ENCODE results near the gene ABR.

ABR gene

DNA sequence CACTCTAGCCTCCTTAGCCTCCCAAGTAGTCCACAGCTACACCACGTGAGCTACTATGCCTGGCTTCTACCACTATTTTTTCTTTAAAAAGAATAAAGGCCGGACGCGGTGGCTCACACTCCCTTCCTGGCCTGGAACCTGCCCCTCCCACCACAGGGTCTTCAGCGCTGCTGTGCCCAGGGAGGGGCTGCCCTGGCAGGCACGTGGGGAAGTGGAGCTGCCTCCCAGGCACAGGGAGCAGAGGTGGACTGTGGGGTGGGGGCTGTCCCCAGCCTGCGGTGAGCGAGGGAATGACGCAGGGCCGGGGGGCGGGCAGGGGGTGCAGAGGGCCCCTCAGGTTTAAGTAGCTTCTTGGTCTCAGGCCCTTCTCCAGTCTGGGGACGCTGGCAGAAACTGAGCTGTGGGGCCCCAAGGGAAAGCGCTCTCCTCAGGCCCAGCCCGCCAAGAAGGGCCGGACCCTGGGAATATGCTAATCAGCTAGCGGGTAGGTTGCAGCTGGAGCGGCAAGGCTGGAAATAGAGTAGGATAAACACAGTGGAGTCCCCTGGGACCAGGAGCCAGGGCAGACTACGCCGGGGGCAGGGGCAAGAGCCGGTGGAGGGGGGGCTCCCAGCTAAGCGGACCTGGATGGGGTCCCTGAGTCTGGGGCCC is 136.1 kb downstream of the ABR start:
- DNase-seq = no peak

GRCh38 chr17:1042486-1042885 is 137.3 kb downstream of the ABR start:
- no peak for DNase-seq

- no peak for DNase-seq
Observed at GRCh38 chr17:1041746-1042145, 138.0 kb downstream of the ABR start.

DNA sequence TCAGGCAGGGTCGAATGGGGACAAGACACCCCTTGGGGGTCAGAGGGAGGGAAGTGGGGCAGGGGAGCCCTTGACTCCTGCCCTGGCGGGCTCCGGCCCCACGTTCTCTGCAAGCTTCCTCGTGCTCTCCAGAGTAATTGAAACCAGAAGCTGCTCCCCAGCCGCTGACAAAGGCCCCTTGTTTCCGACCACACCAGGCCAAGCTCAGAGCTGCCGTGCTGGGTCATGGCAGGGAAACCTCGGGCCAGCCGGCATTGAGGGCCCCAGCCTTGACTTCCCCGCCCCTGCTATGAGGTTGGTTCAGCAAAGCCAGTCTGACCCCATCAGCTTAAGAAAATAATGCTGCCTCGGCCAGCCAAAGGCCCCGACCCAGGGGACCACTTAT is 139.6 kb downstream of the ABR start:
- no peak for DNase-seq

- DNase-seq = no peak
Observed at GRCh38 chr17:1039511-1040215, 140.1 kb downstream of the ABR start.

GRCh38 chr17:1039123-1039507 is 140.7 kb downstream of the ABR start:
- DNase-seq = no peak

DNA sequence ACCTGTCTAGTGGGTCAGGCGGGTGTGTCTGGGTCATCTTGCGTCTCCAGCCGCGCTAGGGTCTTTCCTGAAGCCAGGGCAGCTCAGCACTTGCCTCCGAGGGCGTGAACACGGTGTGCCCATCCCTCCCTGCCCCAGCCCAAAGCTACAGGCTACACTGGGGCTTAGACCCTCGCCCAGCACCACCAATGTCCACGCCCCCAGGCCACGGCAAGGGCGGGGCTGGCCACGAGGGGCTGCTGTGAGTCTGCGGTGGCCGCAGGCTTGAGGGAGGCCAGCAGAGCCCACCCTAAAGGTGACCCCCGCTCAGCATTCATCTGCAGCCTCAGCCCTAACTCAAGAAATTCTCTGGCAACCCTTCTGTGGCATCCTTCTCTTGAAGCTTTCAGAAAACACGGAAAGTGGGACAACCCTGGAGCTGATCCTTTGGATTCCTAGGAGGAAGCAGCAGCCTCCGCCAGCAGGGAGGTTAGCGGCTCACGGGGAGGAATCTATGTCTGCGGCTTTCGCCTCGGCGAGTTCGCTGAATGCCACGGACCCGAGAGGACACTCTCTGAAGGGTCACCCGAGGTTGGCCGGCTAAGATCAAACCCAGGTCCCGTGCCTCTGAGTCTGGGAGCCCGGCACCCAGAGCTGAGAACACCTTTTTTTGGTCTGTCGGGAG is 141.2 kb downstream of the ABR start:
- no peak for DNase-seq

DNA sequence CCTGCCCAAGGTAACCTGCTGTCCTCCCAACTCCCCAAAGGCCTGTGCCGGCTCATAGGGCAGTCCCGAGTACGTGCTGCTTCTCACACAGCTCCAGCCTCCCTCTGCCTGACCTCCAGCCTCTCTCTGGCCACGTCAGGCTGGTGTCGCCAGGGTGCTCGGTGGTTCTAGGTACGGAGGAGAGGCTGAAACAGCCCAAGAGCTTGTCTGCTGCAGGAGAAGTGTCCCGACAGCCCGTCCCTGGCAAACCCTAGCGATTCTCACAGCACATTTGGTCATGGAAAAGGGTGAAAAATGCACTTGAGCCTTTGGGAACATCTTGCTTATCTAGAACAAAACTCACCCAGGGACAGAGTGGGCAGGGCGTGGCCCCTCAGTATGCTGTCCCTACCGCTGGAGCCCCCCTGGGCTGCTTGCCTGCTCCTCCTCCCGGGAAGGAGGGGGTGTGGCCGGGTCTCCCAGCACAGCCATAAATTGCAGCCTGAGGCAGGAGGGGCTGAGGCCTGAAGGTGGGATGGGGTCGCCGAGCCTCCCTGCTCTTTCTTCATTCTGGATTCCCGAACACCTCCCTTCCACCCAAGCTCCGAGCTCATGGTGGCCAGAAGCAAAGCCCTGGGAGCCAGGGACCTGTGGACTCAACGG is 142.4 kb downstream of the ABR start:
- DNase-seq = no peak

- DNase-seq = no peak
Observed at GRCh38 chr17:1036845-1037237, 142.9 kb downstream of the ABR start.

GRCh38 chr17:1036171-1036844 is 143.5 kb downstream of the ABR start:
- DNase-seq = no peak

DNA sequence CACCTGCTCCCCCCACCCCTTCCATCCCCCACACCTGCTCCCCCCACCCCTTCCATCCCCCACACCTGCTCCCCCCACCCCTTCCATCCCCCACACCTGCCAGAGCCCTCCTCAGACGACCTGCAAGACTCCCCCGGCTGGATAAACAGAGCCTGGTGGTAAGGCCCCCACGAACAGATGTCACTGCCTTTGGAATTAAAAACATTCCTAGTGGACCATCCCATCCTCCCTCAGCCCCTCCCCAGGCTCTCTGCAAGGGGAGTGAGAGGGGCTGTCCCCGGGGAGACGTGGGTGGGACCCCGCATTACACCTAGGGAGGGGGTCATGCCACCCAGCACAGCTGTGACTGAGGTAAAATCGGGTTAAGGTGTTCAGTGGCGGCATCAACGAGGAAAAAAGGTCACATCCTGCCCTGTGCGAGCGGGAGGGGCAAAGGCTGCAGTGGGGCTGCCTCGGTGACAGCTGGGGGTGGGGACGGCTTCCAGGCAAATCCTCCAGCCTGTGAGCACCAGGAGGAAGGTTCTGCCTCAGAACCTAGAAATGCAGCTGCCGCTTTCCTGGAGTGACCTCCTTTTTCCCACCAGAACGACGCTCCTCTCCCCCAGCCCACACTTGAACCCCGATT is 144.1 kb downstream of the ABR start:
- no peak for DNase-seq

DNA sequence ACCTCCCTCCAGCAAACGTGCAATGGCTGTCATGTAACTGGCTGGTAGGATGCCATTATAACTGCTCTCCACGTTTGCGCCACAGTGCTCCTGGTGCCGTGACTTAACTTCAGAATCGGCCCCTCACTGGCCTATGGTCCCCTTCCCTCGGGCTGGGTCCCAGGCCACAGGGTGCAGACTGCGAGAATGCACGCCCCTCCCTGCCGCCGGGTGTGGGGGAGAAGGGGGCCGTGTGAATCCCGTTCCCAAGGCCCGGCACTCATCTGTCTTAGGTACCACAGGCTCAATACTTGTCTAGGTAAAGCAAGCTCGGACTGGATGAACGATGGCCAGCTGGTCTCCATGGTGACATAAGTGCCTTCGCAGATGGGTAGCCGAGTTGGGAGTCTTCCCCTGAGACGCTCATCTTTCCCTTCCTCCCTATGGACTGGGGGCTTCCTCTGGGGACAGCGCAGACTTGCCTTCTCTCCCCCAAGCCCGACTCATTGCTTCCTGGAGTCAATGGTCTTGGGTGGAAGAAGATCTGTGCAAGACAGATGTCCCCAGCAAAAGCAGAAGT is 145.1 kb downstream of the ABR start:
- DNase-seq = no peak

- DNase-seq = no peak
Observed at GRCh38 chr17:1033503-1033902, 146.3 kb downstream of the ABR start.

DNA sequence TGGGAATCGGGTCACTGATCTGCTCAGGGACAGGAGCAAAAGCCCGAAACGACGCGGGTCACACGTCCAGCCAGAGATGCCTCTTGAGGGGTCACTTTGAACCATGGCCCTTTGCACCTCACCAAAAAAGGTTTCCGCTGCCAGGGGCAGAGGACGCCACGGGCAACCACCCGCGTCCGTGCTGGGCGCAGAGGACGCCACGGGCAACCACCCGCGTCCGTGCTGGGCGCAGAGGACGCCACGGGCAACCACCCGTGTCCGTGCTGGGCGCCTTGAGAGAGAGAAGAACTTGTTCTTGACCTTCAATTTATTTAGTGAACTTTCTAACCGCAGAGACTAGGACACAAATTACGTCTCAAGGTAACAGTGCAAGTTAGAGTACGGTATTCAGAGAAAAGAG is 147.4 kb downstream of the ABR start:
- no peak for DNase-seq

DNA sequence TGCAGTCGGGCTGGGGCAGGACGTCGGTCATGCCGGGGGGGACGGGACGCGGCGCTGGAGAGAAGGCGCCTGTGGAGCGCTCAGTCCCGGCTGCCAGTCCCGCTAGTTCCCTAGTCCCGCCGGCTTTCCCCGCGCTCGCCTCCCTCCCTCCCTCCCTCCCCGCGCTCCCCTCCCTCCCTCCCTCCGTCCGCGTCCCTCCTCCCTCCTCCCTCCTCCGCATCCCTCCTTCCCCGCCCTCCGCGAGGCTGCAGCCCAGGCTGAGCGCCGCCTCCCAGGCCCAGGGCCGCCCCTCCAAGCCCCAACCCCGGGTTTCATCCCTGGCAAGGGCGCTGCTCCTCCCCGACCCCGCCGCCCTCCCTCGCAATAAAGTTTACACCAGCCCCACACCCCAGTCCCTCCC is 148.1 kb downstream of the ABR start:
- no peak for DNase-seq

GRCh38 chr17:1030684-1031532 is 148.9 kb downstream of the ABR start:
- DNase-seq = no peak

GRCh38 chr17:1029922-1030644 is 149.7 kb downstream of the ABR start:
- DNase-seq = no peak

GRCh38 chr17:1029196-1029921 is 150.4 kb downstream of the ABR start:
- DNase-seq = no peak

- no peak for DNase-seq
Observed at GRCh38 chr17:1027044-1027443, 152.7 kb downstream of the ABR start.

- DNase-seq = no peak
Observed at GRCh38 chr17:1026599-1026975, 153.2 kb downstream of the ABR start.

All from NCI-H2227 treated with DMSO at 0.1 percent for 48 hours (cell line).